ENCODE results near the gene IL18RAP.

The IL18RAP gene

GRCh38 chr2:102424754-102425153, 1.8 kb downstream of the IL18RAP start:
- no peak for DNase-seq

GRCh38 chr2:102425441-102426132, 2.6 kb downstream of the IL18RAP start:
- no peak for DNase-seq

GRCh38 chr2:102427249-102427648, 4.3 kb downstream of the IL18RAP start:
- DNase-seq: no peak

DNA sequence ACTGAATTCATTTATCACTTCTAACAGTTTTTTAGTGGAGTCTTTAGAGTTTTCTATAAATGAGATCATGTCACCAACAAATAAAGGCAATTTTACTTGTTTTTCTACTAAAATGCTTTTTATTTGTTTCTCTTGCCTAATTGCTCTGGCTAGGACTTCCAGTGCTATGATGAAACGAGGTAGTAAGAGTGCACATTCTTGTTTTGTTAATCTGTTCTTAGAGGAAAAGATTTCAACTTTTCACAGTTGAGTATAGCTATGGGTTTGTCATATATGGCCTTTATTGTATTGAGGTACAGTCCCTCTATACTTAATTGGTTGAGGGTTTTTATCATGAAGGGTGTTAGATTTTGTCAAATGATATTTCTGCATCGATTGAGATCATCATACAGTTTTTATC, 5.6 kb downstream of the IL18RAP start:
- no peak for DNase-seq

DNA sequence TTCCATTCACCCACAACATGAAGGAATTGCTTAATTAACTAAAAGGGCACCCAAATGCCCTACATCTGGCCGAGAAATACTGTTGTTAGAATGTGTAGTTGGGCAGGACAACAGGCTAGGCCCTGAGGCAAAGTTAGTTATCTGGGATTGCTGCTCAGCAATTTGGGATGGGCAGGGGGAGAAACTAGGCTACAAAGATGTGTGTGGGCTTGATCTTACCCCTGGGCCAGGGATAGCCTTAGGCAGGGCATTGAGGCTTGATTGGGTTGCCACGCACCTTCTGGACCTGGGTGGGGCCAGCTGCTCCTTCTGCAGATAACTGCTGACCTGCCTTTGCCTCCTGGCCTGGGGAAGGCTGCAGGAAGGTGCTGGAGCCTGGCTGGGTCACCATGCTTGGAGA, 9.4 kb downstream of the IL18RAP start:
- DNase-seq: no peak

GRCh38 chr2:102433973-102434654, 11.2 kb downstream of the IL18RAP start:
- no peak for DNase-seq

DNA sequence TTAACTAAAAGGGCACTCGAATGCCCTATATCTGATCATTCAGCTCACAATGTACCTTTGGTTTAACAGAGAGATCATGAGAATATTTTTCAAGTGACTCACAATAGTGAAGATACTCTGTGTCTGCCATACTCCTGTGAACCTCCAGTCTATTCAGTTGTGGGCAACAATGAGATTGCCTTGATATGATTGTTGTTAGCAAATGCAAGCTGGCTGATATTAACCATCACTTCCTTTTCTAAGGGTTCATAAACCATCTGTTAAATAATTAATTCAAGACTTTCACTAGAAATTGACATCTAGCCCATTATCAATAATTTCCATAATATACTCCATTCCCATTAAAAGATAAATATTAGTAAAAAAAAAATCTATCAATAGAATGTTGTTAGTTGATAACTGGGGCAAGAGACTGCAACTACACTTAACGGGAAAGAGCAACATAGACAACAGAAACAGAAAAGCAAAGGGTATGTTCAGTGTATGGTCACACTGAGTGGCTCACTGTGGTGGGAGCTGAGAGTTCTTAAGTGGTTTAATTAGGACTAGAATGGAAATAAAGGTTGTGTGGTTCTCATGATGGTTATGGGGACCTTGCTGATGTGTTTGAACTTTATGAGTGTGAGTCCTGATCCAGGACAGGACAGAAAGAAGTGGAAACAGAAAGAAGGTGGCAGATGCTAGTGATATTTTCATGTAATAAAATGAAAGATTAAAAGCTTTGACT, 11.9 kb downstream of the IL18RAP start:
- peak; percentile 17 for DNase-seq

GRCh38 chr2:102435741-102436140, 12.8 kb downstream of the IL18RAP start:
- no peak for DNase-seq

GRCh38 chr2:102436323-102436722, 13.4 kb downstream of the IL18RAP start:
- DNase-seq: peak; percentile 28

- DNase-seq: no peak
These were observed 14.2 kb downstream of the IL18RAP start for GRCh38 chr2:102437122-102437521.

DNA sequence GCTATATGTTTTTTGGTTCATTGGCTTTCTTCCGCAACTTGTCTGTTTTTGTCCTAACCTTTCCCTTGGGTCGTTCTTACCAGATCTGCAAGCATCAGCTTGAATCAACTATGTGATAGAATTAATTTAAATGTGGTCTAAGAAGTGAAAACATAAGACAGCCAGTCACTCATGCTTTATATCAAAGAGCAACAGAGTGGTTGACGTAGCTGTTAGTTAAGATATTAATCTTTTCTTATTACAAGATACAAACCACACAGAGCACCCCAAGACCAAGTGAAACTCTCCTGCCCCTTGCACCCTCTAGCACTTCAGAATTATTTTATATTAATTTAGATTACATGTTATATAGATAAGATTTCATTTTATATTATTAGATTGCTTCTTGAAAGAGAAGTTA, 15.2 kb downstream of the IL18RAP start:
- no peak for DNase-seq

DNA sequence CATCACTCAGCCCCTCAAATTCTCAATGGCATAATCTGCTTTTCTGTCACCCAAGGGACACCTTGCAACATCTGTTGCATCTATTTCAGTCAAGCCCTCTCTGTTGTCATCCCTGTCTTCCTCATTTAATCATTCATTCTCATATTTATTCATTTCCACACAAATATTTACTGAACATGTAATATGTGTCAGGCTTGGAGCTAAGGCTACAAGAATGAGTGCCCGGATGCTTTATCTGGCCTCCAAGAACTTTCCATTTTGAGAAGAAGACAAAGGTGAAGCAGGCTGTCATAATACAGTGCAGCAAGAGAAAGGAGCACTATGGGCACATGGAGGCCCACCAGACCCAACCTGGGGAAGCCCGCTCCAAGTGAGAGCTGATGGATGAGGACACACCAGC, 15.6 kb downstream of the IL18RAP start:
- no peak for DNase-seq

- DNase-seq: peak; percentile 88
These were observed 16.2 kb downstream of the IL18RAP start for GRCh38 chr2:102439065-102439695.

DNA sequence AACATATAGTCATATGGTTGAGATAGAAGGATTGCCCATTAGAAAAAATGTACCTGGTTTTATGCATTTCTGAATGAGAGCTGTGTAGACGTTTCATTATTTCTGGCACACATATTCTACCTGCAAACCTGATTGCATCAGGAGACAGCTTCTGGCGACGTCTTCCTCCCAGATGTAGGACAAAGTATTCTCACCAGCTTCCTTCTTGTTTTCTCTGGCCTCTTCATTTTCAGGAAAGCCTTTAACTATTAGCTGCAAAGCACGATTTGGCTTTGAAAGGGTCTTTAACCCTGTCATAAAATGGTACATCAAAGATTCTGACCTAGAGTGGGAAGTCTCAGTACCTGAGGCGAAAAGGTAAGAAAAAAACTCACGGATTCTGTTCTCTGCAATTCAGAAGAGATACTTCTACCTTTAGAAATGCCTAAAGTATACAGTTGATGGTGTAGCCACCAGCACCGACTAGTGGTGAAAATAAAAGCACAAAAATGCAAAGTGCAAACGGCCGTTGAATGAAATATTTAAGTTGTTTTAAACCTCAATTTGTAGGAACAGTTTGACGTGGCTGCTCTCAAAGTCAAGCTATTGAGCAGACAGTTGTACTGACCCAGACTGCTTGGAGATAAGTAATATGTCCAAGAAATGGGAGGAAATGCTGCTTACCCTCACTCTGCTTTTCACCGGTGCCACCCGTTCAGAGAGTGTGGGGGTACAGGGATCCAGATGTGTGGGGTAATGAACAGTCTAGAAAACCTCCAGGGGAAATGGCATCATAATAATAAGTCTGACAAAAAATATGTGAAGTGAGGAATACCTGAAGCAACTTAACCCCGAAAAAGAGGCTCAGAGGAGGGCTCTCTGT, 20.2 kb downstream of the IL18RAP start:
- peak; percentile 40 for DNase-seq

DNA sequence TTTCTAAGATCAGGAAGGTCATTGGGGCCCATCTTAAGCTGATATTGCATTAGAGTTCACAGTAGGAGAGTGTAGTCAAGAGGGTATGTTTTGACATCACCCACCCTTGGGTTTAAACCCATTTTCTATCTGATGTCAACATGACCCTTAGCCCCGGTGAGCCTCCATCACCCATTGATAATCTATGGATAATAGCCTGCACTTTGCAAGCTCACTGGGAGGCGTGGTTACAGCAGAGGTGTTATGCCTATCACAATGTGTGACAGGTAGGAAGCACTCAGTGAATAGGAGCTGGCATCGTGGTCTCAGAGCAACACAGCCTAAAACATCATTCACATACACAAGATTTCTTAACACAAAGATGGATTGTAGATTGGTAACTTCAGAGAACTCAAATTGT, 21.3 kb downstream of the IL18RAP start:
- no peak for DNase-seq

DNA sequence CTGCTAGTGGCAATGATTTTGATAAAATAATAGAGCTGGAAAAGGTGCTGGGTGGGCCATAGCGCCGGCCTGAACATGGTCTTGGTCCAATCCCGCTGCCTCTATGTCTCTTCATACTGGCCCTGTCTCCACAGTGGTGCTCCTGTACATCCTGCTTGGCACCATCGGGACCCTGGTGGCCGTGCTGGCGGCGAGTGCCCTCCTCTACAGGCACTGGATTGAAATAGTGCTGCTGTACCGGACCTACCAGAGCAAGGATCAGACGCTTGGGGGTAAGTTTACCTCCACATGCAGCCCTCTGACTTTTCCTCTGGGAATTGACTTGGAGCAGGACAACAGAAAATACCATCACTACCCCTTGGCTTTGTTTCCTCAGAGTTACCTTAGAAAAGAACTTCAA, 24.0 kb downstream of the IL18RAP start:
- no peak for DNase-seq

- peak; percentile 35 for DNase-seq
These were observed 26.5 kb downstream of the IL18RAP start for GRCh38 chr2:102449370-102449974.

DNA sequence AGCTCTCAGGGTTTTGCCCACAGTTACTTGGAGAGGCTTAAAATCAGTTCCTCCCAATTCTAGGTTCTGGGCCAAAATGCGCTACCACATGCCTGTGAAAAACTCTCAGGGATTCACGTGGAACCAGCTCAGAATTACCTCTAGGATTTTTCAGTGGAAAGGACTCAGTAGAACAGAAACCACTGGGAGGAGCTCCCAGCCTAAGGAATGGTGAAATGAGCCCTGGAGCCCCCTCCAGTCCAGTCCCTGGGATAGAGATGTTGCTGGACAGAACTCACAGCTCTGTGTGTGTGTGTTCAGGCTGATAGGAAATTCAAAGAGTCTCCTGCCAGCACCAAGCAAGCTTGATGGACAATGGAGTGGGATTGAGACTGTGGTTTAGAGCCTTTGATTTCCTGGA, 29.0 kb downstream of the IL18RAP start:
- DNase-seq: no peak

DNA sequence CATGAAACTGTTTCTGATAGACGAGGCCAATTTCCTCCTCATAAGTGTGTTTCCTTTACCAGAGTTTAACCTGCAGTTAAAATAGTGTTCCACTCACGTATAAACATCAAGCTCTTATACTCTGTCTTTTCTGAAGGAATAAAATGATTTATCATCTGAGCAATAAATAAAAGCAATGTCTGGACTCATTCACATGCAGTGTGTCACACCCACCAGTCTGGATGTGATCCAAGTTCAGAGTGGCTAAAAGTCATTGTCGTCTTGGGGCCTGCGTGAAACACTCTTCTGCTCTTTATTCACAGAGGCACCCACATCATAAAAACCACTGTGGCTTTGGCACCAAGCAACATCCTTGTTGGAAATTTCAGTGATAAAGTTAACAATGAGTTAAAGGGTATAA, 30.5 kb downstream of the IL18RAP start:
- DNase-seq: no peak

DNA sequence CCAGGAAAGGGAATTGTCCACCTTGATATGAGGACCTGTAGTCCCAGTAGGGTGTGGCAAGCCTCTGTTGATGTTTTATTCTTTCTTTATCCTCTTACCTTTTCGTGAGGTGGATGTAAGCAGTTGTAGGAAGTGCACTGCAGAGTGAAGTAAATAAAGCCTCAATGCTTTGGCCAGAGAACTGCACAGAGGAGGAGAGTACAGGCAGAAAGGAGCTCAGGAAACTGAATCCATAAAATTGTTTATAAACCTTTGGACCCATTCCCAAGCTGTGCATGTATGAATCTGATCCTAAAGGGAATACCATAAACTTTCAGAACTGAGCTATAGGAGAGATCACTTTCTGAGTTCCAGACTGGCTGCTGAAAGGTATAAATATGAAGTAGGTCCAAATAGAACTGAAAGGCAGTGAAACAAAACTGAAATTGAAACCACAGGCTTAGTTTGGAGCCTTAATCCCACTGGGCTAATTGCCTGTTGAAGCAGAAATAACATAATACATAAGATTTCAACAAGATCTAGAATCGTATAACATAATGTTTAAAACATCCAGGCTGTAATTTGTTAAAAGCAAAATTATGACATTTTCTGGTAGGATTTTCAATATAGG, 32.2 kb downstream of the IL18RAP start:
- no peak for DNase-seq

DNA sequence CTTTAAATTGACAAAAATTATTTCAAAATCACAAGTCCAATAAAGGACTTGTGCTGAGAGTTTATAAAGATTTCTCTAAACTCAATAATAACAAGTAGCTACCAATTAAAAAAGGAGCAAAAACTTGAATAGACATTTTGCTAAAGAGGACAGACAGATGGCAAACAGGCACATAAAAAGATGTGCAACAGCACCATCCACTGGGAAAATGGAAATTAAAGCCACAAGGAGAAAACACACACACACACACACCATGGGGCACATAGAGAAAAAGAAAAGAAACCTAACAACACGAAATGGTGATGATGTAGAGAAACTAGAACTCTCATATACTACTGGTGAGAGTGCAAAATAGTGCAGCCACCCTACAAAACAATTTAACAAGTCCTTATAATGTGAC, 37.5 kb downstream of the IL18RAP start:
- no peak for DNase-seq

GRCh38 chr2:102461188-102461587, 38.2 kb downstream of the IL18RAP start:
- DNase-seq: no peak

Data from kidney glomerular epithelial cell (primary cell).